T-helper 17 cell (primary cell): ENCODE results near the gene PLEKHG5. TPM values are rescaled to one million over a fixed set of nuclear protein-coding genes. Genes with fewer than 3 reads are reported as not detected.
"Not testable (repeated sequence)": the region's sequence is repeated elsewhere in the genome, so short reads cannot be mapped to it uniquely, and the experiment has no call there.

Experiments
- ATAC-seq: fragments of 150-1000 bp; cut with Tn5 transposase; 2 replicates; pipeline ENCODE4 v1.10.0; 2021; ENCODE audit warnings: mild to moderate bottlenecking, moderate library complexity
- DNase-seq, 3 donors: peaks; one replicate each; pipeline versions ENCODE4 v3.0.0 to v3.0.0-alpha.2; 2020 to 2021
- H3K9me3 ChIP-seq: one replicate; pipeline ENCODE4 v1.7.0; 2013; ENCODE audit warnings: low read length, mild to moderate bottlenecking; ENCODE audit not compliant: control insufficient read depth, poor library complexity, severe bottlenecking
- H3K27ac Mint-ChIP-seq: one replicate; pipeline ENCODE4 v1.8.0; 2022; ENCODE audit warnings: mild to moderate bottlenecking, moderate library complexity, mixed read lengths
- H3K27me3 Mint-ChIP-seq: one replicate; pipeline ENCODE4 v1.8.0; 2022; ENCODE audit warnings: mixed read lengths
- H3K36me3 Mint-ChIP-seq: one replicate; pipeline ENCODE4 v1.8.0; 2022; ENCODE audit warnings: low read depth, mixed read lengths
- H3K4me1 Mint-ChIP-seq: one replicate; pipeline ENCODE4 v1.8.0; 2022; ENCODE audit warnings: mild to moderate bottlenecking, mixed read lengths
- H3K4me3 Mint-ChIP-seq: one replicate; pipeline ENCODE4 v1.8.0; 2022; ENCODE audit warnings: mild to moderate bottlenecking, moderate library complexity, mixed read lengths
- total RNA-seq, 4 donors: library from RNA in 2 of 4; stranded (reverse) in 2 of 4; gene quantifications; one replicate each; pipeline ENCODE4 v1.2.3 and lab custom pipeline; 2022 to 2026

The PLEKHG5 gene
- total RNA-seq, 2 donors from 2014 or later = 10.8 to 12.8 TPM

GRCh38 chr1:6466023-6466422 lies 25.4 kb downstream of the PLEKHG5 start, which contains the start of gene TNFRSF25:
TNFRSF25 (minus strand) TSS chr1:6466173; CDS start chr1:6466107, 66 bp downstream.
- peak; percentile 63 to 73 (median 67) for DNase-seq
- H3K4me1 Mint-ChIP-seq = peaks cover 24% of the 10 kb centered on the region
- ATAC-seq = peak; percentile 78
- peaks cover 17% of the 10 kb centered on the region for H3K36me3 Mint-ChIP-seq
- peak within 1 kb of the TSS; percentile 99 for H3K4me3 Mint-ChIP-seq
- no peaks in the 10 kb centered on the region for H3K9me3 ChIP-seq
- H3K27ac Mint-ChIP-seq = peak within 1 kb of the TSS; percentile 100
- no peaks in the 10 kb centered on the region for H3K27me3 Mint-ChIP-seq

DNA sequence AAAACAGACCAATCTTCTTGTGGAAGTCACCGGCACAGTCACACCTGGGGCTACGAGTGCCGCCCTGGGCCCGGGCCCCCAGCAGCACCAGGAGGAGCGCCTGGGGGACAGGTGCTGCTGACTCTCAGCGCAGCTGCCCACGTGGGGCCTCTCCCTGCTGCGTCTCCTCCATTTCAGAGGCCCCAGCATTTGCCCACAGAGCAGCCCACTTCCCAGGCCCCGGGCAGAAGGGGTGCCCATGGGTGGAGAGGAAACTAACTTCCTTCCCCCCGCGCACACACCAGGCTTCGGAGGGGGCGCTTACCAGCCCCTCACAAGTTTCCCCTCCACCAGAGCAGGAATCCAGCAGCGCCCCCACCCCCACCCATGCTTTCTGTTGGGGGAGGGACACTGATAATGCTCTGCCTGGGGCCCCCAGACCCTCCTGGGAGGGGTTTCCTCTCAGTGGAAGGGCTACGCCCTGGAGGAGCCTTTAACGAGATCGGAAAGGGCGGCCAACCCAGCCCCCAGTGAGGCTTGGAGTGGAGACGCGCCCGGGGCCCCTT lies 25.9 kb downstream of the PLEKHG5 start:
- Mint-ChIP-seq H3K27me3 (no peaks in the 10 kb centered on the region), H3K36me3 (peaks cover 17% of the 10 kb centered on the region), H3K4me1 (peaks cover 28% of the 10 kb centered on the region), H3K4me3 (peak overlapping the region; percentile 99), H3K27ac (peak overlapping the region; percentile 100)
- ATAC-seq = peak; percentile 38
- H3K9me3 ChIP-seq = no peaks in the 10 kb centered on the region
- DNase-seq = peak; percentile 40 to 48 (median 48)

- H3K36me3 Mint-ChIP-seq = peaks cover 19% of the 10 kb centered on the region
- peak overlapping the region; percentile 100 for H3K27ac Mint-ChIP-seq
- no peaks in the 10 kb centered on the region for H3K9me3 ChIP-seq
- ATAC-seq (no peak), DNase-seq (no peak)
- no peaks in the 10 kb centered on the region for H3K27me3 Mint-ChIP-seq
- peak overlapping the region; percentile 99 for H3K4me3 Mint-ChIP-seq
- H3K4me1 Mint-ChIP-seq = peaks cover 33% of the 10 kb centered on the region
Measured at GRCh38 chr1:6464915-6465314, 26.6 kb downstream of the PLEKHG5 start.

GRCh38 chr1:6464514-6464836 lies 27.0 kb downstream of the PLEKHG5 start:
- ATAC-seq (no peak), DNase-seq (peak in 2 of 3 donors; percentile 42 to 47)
- H3K36me3 Mint-ChIP-seq = peaks cover 19% of the 10 kb centered on the region
- peaks cover 37% of the 10 kb centered on the region for H3K4me1 Mint-ChIP-seq
- H3K9me3 ChIP-seq = no peaks in the 10 kb centered on the region
- peak overlapping the region; percentile 100 for H3K27ac Mint-ChIP-seq
- H3K27me3 Mint-ChIP-seq = no peaks in the 10 kb centered on the region
- H3K4me3 Mint-ChIP-seq = peak overlapping the region; percentile 99

DNA sequence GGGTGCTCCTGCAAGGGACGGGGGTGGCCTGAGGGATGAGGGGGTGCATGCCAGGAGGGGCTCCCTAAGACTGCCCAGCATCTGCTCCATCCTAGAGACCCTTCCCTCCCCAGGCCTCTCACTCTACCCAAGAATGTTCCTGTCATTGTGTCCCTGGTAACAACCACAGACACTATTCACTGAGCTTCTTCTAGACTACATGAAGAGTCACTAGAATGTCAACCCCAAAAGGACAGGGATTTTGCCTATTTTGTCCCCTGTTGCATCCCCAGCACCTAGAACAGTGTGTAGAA lies 28.4 kb downstream of the PLEKHG5 start:
- no peaks in the 10 kb centered on the region for H3K27me3 Mint-ChIP-seq
- no peak for DNase-seq
- H3K36me3 Mint-ChIP-seq = peaks cover 19% of the 10 kb centered on the region
- H3K9me3 ChIP-seq = no peaks in the 10 kb centered on the region
- H3K4me3 Mint-ChIP-seq = peak overlapping the region; percentile 99
- H3K27ac Mint-ChIP-seq = peak overlapping the region; percentile 100
- peaks cover 39% of the 10 kb centered on the region for H3K4me1 Mint-ChIP-seq
- ATAC-seq = no peak

DNA sequence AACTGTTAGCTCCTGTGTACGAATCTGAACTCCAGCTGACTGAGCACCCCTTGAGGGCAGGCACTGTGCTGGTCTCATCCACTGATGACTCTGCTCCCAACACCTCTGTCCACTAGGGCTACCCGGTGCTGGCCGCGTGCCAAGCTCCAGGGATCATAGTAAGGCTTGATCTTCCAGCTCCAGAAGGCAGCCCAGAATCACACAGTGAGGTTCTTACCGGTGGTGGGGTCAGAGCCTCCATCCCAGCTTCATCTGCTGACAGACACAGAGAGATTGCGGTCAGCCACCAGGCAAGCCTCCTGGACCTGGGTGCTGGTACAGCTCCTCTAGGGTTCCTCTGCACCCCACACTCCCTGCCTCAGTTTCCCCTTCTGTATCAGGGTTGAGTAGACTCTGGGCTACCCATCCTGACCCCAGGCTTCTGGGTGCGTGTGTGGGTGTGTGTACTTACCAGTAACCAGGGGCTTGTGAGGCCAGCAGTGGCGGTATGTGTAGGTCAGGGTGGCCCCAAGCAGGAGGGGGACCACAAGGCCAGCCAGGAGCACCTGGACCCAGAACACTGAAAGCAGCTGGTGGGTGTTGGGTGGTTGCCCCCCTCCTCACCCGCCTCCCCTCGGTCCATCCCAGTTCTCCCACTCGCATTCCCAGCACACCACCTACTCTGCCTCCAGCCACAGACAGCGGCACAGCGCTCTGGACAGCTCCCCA lies 28.9 kb downstream of the PLEKHG5 start:
- Mint-ChIP-seq H3K36me3 (peaks cover 19% of the 10 kb centered on the region), H3K27ac (peak overlapping the region; percentile 100), H3K4me3 (peak overlapping the region; percentile 99), H3K4me1 (peaks cover 38% of the 10 kb centered on the region), H3K27me3 (no peaks in the 10 kb centered on the region)
- DNase-seq = no peak
- ATAC-seq = no peak
- no peaks in the 10 kb centered on the region for H3K9me3 ChIP-seq

- peaks cover 44% of the 10 kb centered on the region for H3K4me1 Mint-ChIP-seq
- H3K36me3 Mint-ChIP-seq = peaks cover 19% of the 10 kb centered on the region
- no peaks in the 10 kb centered on the region for H3K9me3 ChIP-seq
- peak overlapping the region; percentile 99 for H3K4me3 Mint-ChIP-seq
- H3K27me3 Mint-ChIP-seq = no peaks in the 10 kb centered on the region
- H3K27ac Mint-ChIP-seq = peak overlapping the region; percentile 100
- DNase-seq = no peak
- no peak for ATAC-seq
Measured at GRCh38 chr1:6461538-6462411, 29.7 kb downstream of the PLEKHG5 start.

DNA sequence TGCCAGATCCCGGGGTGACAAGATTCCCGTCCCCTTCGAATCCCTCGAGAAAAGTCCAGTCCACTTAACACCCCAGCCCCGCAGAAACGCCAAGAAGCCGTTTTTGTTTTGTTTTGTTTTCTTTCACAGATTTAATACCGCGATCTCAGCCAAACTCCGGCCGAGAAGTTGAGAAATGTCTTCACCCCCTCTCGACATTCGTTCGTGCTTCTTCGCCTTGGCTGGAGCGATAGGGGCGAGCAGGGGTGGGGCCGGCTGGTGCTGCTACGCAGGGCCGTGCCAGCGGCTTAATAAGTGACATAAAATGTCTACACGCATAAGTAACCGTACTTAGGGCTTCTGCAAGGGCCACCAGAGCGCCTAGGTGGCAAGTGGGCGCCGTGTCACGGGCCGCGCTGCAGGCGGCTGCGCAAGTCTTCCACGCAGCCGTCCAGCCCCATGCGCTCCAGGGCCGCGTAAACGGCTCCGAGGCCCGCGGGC lies 30.4 kb downstream of the PLEKHG5 start:
- Mint-ChIP-seq H3K27ac (peak overlapping the region; percentile 100), H3K4me3 (peak overlapping the region; percentile 99), H3K36me3 (peaks cover 19% of the 10 kb centered on the region), H3K27me3 (no peaks in the 10 kb centered on the region), H3K4me1 (peaks cover 48% of the 10 kb centered on the region)
- ATAC-seq (no peak), DNase-seq (no peak)
- H3K9me3 ChIP-seq = no peaks in the 10 kb centered on the region

DNA sequence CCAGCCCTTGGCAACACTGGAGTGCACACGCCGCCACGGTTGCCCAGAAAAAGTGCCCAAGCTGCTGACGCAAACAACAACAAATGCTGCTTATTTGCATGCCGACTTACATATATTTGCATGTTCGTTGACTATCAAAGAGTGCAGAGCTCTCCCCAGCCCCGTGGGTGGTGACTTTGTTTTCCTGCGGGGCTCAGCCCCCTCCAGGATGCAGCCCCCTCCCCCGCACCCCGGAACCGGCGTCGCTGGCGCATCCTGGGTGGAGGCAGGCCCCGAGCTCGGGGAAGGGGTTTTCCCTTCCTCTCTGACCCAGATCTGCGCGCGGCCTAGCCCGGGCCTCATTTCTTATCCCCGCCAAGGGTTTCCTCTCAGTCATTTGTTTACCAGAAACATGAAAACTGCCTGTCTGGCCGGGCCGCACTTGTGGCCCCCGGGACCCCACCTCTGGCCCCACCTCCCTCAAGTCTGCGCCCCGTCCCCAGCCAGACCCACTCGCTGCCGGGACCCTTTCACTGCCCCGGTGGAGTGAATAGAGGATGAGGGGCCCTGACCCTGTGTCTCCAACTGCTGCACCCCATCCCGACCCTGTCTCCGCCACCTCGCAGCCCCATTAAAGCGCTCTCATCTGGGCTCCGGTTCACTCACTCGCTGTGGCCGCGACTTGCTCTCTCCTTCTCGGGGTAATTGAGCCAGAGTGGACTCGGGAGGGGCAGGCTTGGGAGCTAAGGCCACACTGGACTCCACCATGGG lies 31.0 kb downstream of the PLEKHG5 start:
- no peaks in the 10 kb centered on the region for H3K27me3 Mint-ChIP-seq
- peak; percentile 94 to 97 (median 97) for DNase-seq
- peak overlapping the region; percentile 99 for H3K4me3 Mint-ChIP-seq
- ATAC-seq = peak; percentile 84
- H3K9me3 ChIP-seq = no peaks in the 10 kb centered on the region
- H3K4me1 Mint-ChIP-seq = peaks cover 48% of the 10 kb centered on the region
- peaks cover 19% of the 10 kb centered on the region for H3K36me3 Mint-ChIP-seq
- H3K27ac Mint-ChIP-seq = peak overlapping the region; percentile 100

DNA sequence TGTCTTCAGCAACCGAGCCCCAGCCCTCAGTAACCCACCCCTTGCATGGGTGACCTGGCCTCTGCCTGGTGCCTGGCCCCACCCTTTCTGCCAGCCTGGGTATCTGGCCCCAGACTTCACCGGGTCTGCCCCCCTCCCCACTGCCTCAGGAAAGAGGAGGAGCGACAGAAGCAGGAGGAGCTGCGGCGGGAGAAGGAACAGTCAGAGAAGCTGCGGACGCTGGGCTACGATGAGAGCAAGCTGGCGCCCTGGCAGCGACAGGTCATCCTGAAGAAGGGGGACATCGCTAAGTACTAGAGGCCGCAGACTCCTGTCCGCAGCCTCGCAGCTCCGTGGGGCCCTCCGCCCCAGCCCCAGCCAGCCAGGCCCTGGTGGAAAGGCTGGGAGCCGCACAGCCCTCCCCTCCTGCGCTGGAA lies 31.6 kb downstream of the PLEKHG5 start:
- peak overlapping the region; percentile 100 for H3K27ac Mint-ChIP-seq
- peak overlapping the region; percentile 99 for H3K4me3 Mint-ChIP-seq
- no peaks in the 10 kb centered on the region for H3K27me3 Mint-ChIP-seq
- no peaks in the 10 kb centered on the region for H3K9me3 ChIP-seq
- peaks cover 17% of the 10 kb centered on the region for H3K36me3 Mint-ChIP-seq
- DNase-seq (peak; percentile 55 to 72 (median 65)), ATAC-seq (peak; percentile 52)
- H3K4me1 Mint-ChIP-seq = peaks cover 45% of the 10 kb centered on the region

DNA sequence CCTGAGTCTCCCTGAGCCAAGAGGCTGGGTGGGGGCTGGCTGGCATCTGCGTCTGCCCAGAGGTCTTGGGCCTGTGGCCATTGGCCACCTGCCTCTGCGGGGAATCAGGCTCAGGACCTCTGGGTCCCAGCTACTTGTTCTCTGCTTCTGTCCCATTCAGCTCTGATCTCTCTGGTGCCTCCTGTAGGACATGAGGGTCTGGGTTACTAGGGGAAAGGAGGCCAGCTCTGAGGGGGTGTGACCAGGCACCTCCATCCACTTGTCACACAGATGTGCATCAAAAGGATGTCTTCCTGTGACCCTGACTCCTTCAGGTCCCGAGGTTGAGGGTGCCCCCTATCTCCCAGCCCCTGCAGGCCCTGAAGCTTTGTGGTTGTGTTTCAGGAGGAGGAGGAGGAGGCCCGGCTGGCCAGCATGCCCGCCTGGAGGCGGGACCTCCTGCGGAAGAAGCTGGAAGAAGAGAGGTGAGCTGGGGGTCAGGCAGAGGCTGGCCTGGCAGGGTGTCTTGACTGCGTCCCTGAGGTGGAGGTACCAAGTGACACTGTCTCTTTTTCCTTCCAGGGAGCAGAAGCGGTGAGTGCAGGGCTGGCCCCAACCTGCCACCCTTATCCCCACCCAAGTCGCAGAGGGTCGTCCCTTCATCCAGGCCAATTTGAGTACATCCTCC lies 34.5 kb downstream of the PLEKHG5 start:
- Mint-ChIP-seq H3K27me3 (peaks cover 9% of the 10 kb centered on the region), H3K36me3 (peaks cover 4% of the 10 kb centered on the region), H3K4me1 (peaks cover 36% of the 10 kb centered on the region), H3K27ac (peak overlapping the region; percentile 100), H3K4me3 (peak overlapping the region; percentile 66)
- DNase-seq (no peak), ATAC-seq (no peak)
- H3K9me3 ChIP-seq = no peaks in the 10 kb centered on the region

GRCh38 chr1:6455752-6456520 lies 35.5 kb downstream of the PLEKHG5 start:
- H3K36me3 Mint-ChIP-seq, H3K9me3 ChIP-seq, H3K27me3 Mint-ChIP-seq, ATAC-seq, DNase-seq, H3K27ac Mint-ChIP-seq: not testable (repeated sequence)
- Mint-ChIP-seq H3K4me3 (peak overlapping the region; percentile 67), H3K4me1 (peaks cover 34% of the 10 kb centered on the region)
